ENCODE results near the gene LRP10.

- TF ChIP-seq POLR2A (IDR thresholded peaks at IDR 0.05), result no peak
- no peak for TF ChIP-seq EP300 (IDR thresholded peaks at IDR 0.05)
- TF ChIP-seq CTCF (IDR thresholded peaks at IDR 0.05), result no peak
- peak in 1 of 3 donors; percentile 26 for TF ChIP-seq POLR2AphosphoS5 (IDR thresholded peaks at IDR 0.05)
Observed at GRCh38 chr14:22849212-22849819, 22.2 kb upstream of the LRP10 start.
